Endodermal cell (in vitro differentiated cells): ENCODE results near the gene MGP. TPM values are rescaled to one million over a fixed set of nuclear protein-coding genes. Genes with fewer than 3 reads are reported as not detected.

Experiments used
- DNase-seq: peaks from one replicate; pipeline ENCODE4 v3.0.0-alpha.2; 2017
- H3K27ac ChIP-seq: 2 replicates; pipeline ENCODE4 v1.5.1; 2013; ENCODE audit warnings: mild to moderate bottlenecking, low read depth, low read length, moderate library complexity
- H3K27me3 ChIP-seq: 2 replicates; pipeline ENCODE4 v1.6.1; 2013; ENCODE audit warnings: mild to moderate bottlenecking, low read length, moderate library complexity; ENCODE audit not compliant: insufficient read depth, control insufficient read depth, poor library complexity, severe bottlenecking
- H3K36me3 ChIP-seq: 2 replicates; pipeline ENCODE4 v1.7.0; 2013; ENCODE audit warnings: mild to moderate bottlenecking, low read length, moderate library complexity; ENCODE audit not compliant: control insufficient read depth, insufficient read depth
- H3K4me1 ChIP-seq: one replicate; pipeline ENCODE4 v1.7.0; 2013; ENCODE audit warnings: low read length; ENCODE audit not compliant: control insufficient read depth, insufficient read depth
- H3K4me3 ChIP-seq: 2 replicates; pipeline ENCODE4 v1.5.1; 2013; ENCODE audit warnings: mild to moderate bottlenecking, low read length, moderate library complexity
- H3K9ac ChIP-seq: 2 replicates; pipeline ENCODE4 v1.6.1; 2013; ENCODE audit warnings: mild to moderate bottlenecking, low read length, moderate library complexity; ENCODE audit not compliant: poor library complexity, severe bottlenecking; ENCODE audit errors: extremely low read depth
- H3K9me3 ChIP-seq: 2 replicates; pipeline ENCODE4 v1.6.1; 2013; ENCODE audit warnings: mild to moderate bottlenecking, low read length, moderate library complexity; ENCODE audit not compliant: control insufficient read depth
- H3K27ac Mint-ChIP-seq: 2 replicates; pipeline ENCODE4 v1.8.0; 2020; ENCODE audit warnings: mixed read lengths
- H3K27me3 Mint-ChIP-seq: 2 replicates; pipeline ENCODE4 v1.8.0; 2021; ENCODE audit warnings: mild to moderate bottlenecking, mixed read lengths; ENCODE audit not compliant: insufficient read depth
- H3K36me3 Mint-ChIP-seq: 2 replicates; pipeline ENCODE4 v1.8.0; 2020; ENCODE audit warnings: low read depth, mixed read lengths
- H3K4me1 Mint-ChIP-seq: 2 replicates; pipeline ENCODE4 v1.8.0; 2020; ENCODE audit warnings: mixed read lengths
- H3K4me3 Mint-ChIP-seq: 2 replicates; pipeline ENCODE4 v1.8.0; 2020; ENCODE audit warnings: mild to moderate bottlenecking, moderate library complexity, mixed read lengths
- H3K9me3 Mint-ChIP-seq: 2 replicates; pipeline ENCODE4 v1.8.0; 2020; ENCODE audit warnings: mild to moderate bottlenecking, mixed read lengths
- CTCF ChIP-seq: fragments of 200-600 bp; sonication (generic); conservative IDR thresholded peaks from 2 replicates; pipeline ENCODE4 v1.5.0; 2021; ENCODE audit warnings: antibody characterized with exemption, mild to moderate bottlenecking
- WGBS, 2 experiments: methylation state at CpG; one replicate each; pipeline versions ENCODE4 v1.1.5 to v1.1.7; 2013; ENCODE audit warnings: missing lambda C conversion rate in 2 of 2, mixed read lengths in 1 of 2; ENCODE audit not compliant: insufficient coverage in 1 of 2, insufficient read length in 1 of 2; 5-methylcytosine and 5-hydroxymethylcytosine counted together
- total RNA-seq, 2 donors: library from RNA; stranded (reverse); fragmentation: NEBNext Ultra II Directional in 1 of 2; extraction: Animal tissue kit (Norgen Biotek cat#: 25700) in 1 of 2; gene quantifications; 2 replicates in 1 of 2; 3 replicates in 1 of 2; pipeline ENCODE4 v1.2.1, GENCODE V29; 2021

The MGP gene
- total RNA-seq, 2 donors from 2014 or later, result not detected

GRCh38 chr12:14919455-14919854, 33.8 kb upstream of the MGP start:
- Histone ChIP-seq H3K27me3 (no peaks in the 10 kb centered on the region), H3K4me1 (no peaks in the 10 kb centered on the region), H3K36me3 (no peaks in the 10 kb centered on the region), H3K9me3 (no peaks in the 10 kb centered on the region), H3K4me3 (no peak overlapping the region), H3K27ac (no peak overlapping the region), H3K9ac (no peak overlapping the region)
- Mint-ChIP-seq H3K4me3 (no peak overlapping the region), H3K4me1 (peaks cover 2% of the 10 kb centered on the region), H3K27ac (no peak overlapping the region), H3K9me3 (no peaks in the 10 kb centered on the region), H3K27me3 (no peaks in the 10 kb centered on the region), H3K36me3 (no peaks in the 10 kb centered on the region)
- no peak for TF ChIP-seq CTCF
- no peak for DNase-seq

GRCh38 chr12:14915736-14916135, 30.1 kb upstream of the MGP start:
- no peaks in the 10 kb centered on the region for H3K9me3 Mint-ChIP-seq
- no peaks in the 10 kb centered on the region for H3K36me3 ChIP-seq
- DNase-seq, result no peak
- H3K27ac ChIP-seq, result no peak overlapping the region
- TF ChIP-seq CTCF, result no peak
- no peaks in the 10 kb centered on the region for H3K36me3 Mint-ChIP-seq
- 90% methylated on average over 2 of the region's 2 CpGs; no CpG with 5 or more reads in 1 of the 2 experiments for WGBS, 2 experiments
- H3K4me1 ChIP-seq, result no peaks in the 10 kb centered on the region
- no peak overlapping the region for H3K9ac ChIP-seq
- H3K27me3 Mint-ChIP-seq, result no peaks in the 10 kb centered on the region
- H3K4me3 Mint-ChIP-seq, result no peak overlapping the region
- H3K27me3 ChIP-seq, result no peaks in the 10 kb centered on the region
- H3K4me3 ChIP-seq, result no peak overlapping the region
- no peak overlapping the region for H3K27ac Mint-ChIP-seq
- H3K9me3 ChIP-seq, result no peaks in the 10 kb centered on the region
- H3K4me1 Mint-ChIP-seq, result peaks cover 2% of the 10 kb centered on the region

- no peak overlapping the region for H3K4me3 Mint-ChIP-seq
- no peaks in the 10 kb centered on the region for H3K36me3 ChIP-seq
- H3K9me3 ChIP-seq, result no peaks in the 10 kb centered on the region
- H3K27ac ChIP-seq, result no peak overlapping the region
- H3K4me3 ChIP-seq, result no peak overlapping the region
- peak; percentile 62 for DNase-seq
- WGBS, 2 experiments, result 80 to 91% methylated on average over 2 to 4 of the region's 4 CpGs
- H3K4me1 ChIP-seq, result no peaks in the 10 kb centered on the region
- no peak overlapping the region for H3K9ac ChIP-seq
- no peaks in the 10 kb centered on the region for H3K9me3 Mint-ChIP-seq
- no peak for TF ChIP-seq CTCF
- no peaks in the 10 kb centered on the region for H3K27me3 Mint-ChIP-seq
- peaks cover 2% of the 10 kb centered on the region for H3K4me1 Mint-ChIP-seq
- no peaks in the 10 kb centered on the region for H3K36me3 Mint-ChIP-seq
- H3K27me3 ChIP-seq, result no peaks in the 10 kb centered on the region
- H3K27ac Mint-ChIP-seq, result no peak overlapping the region
These were observed 27.7 kb upstream of the MGP start for GRCh38 chr12:14913381-14913781.
